Measurements from ENCODE around the gene HCRTR1. TPM values are rescaled to one million over a fixed set of nuclear protein-coding genes. Genes with fewer than 3 reads are reported as not detected.

The HCRTR1 gene
- polyA plus RNA-seq, 1 of the 3 experiments (the other 2 are of a cell fraction): 0.03 TPM

DNA sequence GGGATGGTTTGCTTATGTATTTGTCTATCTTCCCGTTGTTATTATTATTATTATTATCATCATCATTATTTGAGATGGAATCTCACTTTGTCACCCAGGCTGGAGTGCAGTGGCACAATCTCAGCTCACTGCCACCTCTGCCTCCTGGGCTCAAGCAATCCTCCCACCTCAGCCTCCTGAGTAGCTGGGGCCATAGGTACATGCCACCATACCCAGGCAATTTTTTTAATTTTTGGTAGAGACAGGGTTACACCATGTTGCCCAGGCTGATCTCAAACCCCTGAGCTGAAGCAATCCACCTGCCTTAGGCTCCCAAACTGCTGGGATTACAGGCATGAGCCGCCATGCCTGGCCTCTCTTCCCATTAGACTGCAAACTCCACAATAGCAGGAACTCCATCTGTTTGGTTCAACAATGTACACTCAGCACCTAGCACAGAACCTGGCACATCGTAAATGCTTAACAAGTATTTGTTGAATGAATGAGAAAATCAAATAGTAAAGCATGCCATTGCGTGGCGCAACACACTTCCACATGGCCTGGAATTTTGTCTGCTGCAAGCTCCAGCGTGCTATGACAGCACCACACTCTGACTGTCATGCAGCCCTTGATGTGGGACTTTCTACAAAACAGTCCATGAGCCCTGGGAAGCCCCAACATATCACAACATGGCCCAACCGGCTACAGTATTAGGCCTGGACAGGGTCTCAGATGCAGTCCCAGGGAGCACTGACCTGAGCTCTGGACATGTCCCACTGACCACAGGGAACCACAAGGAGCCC, 45.0 kb upstream of the HCRTR1 start (continued):
- TF ChIP-seq, protein P1, sequence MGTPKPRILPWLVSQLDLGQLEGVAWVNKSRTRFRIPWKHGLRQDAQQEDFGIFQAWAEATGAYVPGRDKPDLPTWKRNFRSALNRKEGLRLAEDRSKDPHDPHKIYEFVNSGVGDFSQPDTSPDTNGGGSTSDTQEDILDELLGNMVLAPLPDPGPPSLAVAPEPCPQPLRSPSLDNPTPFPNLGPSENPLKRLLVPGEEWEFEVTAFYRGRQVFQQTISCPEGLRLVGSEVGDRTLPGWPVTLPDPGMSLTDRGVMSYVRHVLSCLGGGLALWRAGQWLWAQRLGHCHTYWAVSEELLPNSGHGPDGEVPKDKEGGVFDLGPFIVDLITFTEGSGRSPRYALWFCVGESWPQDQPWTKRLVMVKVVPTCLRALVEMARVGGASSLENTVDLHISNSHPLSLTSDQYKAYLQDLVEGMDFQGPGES (IDR thresholded peaks at IDR 0.05; ENCODE audit: low read depth, low read length): no peak
- TF ChIP-seq NRF1 (IDR thresholded peaks at IDR 0.05; ENCODE audit: low read depth, low read length): no peak
- TF ChIP-seq, protein P2, sequence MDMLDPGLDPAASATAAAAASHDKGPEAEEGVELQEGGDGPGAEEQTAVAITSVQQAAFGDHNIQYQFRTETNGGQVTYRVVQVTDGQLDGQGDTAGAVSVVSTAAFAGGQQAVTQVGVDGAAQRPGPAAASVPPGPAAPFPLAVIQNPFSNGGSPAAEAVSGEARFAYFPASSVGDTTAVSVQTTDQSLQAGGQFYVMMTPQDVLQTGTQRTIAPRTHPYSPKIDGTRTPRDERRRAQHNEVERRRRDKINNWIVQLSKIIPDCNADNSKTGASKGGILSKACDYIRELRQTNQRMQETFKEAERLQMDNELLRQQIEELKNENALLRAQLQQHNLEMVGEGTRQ (IDR thresholded peaks at IDR 0.05; ENCODE audit: borderline replicate concordance, low read depth, low read length): no peak
- no peak for TF ChIP-seq SIN3A (IDR thresholded peaks at IDR 0.05; ENCODE audit: borderline replicate concordance, low read depth, low read length)
- no peak for TF ChIP-seq RCOR1 (IDR thresholded peaks at IDR 0.05; ENCODE audit: low read length)
- TF ChIP-seq MXI1 (IDR thresholded peaks at IDR 0.05; ENCODE audit: low read depth, low read length): no peak
- TF ChIP-seq RAD21 (IDR thresholded peaks at IDR 0.05; ENCODE audit: low read length): no peak

DNA sequence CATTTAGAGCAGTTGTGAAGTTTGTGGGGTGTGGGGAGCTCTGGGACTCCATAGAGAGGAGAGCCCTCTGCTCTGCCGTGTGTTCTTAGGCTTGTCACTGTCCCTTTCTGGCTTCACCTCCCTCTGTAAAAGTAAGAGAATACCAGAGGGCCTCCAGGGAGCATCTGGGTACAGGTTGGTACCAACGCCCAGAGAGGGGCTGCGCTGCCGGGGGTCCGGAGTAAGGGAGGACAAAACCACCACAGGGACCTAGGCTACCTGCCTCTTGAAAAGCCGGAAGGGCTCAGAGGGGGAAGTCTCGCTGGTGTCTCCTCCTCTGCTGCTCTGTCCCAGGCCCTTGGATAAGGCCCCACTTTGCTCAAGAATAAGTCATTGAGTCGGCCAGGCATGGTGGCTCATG, 44.2 kb upstream of the HCRTR1 start:
- Histone ChIP-seq H3K4me3 (ENCODE audit: low read depth in 2 of 2, low read length in 1 of 2) (no peak overlapping the region), H3K79me2 (ENCODE audit: insufficient read depth) (no peaks in the 10 kb centered on the region), H3K4me1 (ENCODE audit: control insufficient read depth in 1 of 2, insufficient read depth in 2 of 2, low read depth in 1 of 2, low read length in 1 of 2) (peaks cover 17% of the 10 kb centered on the region in 2 experiments; a peak in 3 of 4 replicates), H3K9me2 (no peaks in the 10 kb centered on the region), H3K36me3 (replicated peaks in 1 of 2; ENCODE audit: control insufficient read depth in 1 of 2, insufficient read depth in 2 of 2, low read length in 1 of 2) (no peaks in the 10 kb centered on the region), H3K27me3 (ENCODE audit: insufficient read depth) (no peaks in the 10 kb centered on the region), H3K9ac (no peak overlapping the region), H4K20me1 (ENCODE audit: insufficient read depth) (no peaks in the 10 kb centered on the region), H3K4me2 (peak overlapping the region; percentile 47; the same call in 1 of the 2 replicates), H2AFZ (ENCODE audit: low read depth) (no peak overlapping the region), H3K9me3 (no peaks in the 10 kb centered on the region), H3F3A (replicated peaks; ENCODE audit: insufficient read depth) (peaks cover 8% of the 10 kb centered on the region), H3K27ac (ENCODE audit: low read depth in 2 of 2, low read length in 1 of 2) (peak overlapping the region in 1 of 2 experiments; percentile 63; a peak in 1 of 4 replicates)
- ChIA-PET POLR2A (no interaction called here), CTCF (interaction anchor here (0.9 to 1.6 kb wide), 6 partner anchors 9 to 392 kb away, joined by 3 to 4 read pairs (median 4); no protein-coding TSS in a partner anchor)
- DNase-seq: no peak
- 83% methylated on average over 7 of the region's 8 CpGs for WGBS (ENCODE audit: low lambda C conversion rate)
- no peak for TF ChIP-seq TCF12 (IDR thresholded peaks at IDR 0.05)
- TF ChIP-seq RCOR1 (IDR thresholded peaks at IDR 0.05; ENCODE audit: low read length): no peak
- TF ChIP-seq ELF1 (IDR thresholded peaks at IDR 0.05): no peak
- TF ChIP-seq SIN3A (IDR thresholded peaks at IDR 0.05; ENCODE audit: borderline replicate concordance, low read depth, low read length): no peak
- TF ChIP-seq FOXJ3 (CRISPR knock-in tag; IDR thresholded peaks at IDR 0.05): no peak
- no peak for TF ChIP-seq GATA2 (CRISPR knock-in tag; IDR thresholded peaks at IDR 0.05)
- TF ChIP-seq, protein P3, sequence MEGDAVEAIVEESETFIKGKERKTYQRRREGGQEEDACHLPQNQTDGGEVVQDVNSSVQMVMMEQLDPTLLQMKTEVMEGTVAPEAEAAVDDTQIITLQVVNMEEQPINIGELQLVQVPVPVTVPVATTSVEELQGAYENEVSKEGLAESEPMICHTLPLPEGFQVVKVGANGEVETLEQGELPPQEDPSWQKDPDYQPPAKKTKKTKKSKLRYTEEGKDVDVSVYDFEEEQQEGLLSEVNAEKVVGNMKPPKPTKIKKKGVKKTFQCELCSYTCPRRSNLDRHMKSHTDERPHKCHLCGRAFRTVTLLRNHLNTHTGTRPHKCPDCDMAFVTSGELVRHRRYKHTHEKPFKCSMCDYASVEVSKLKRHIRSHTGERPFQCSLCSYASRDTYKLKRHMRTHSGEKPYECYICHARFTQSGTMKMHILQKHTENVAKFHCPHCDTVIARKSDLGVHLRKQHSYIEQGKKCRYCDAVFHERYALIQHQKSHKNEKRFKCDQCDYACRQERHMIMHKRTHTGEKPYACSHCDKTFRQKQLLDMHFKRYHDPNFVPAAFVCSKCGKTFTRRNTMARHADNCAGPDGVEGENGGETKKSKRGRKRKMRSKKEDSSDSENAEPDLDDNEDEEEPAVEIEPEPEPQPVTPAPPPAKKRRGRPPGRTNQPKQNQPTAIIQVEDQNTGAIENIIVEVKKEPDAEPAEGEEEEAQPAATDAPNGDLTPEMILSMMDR (IDR thresholded peaks at IDR 0.05): no peak
- TF ChIP-seq EZH2phosphoT487 (IDR thresholded peaks at IDR 0.05; ENCODE audit: borderline replicate concordance, low read depth): no peak
- TF ChIP-seq NRF1 (IDR thresholded peaks at IDR 0.05; ENCODE audit: low read depth, low read length): no peak
- TF ChIP-seq POLR2AphosphoS5 (IDR thresholded peaks at IDR 0.05; ENCODE audit: low read depth, low read length): no peak
- no peak for TF ChIP-seq YY1 (IDR thresholded peaks at IDR 0.05; ENCODE audit: low read depth)
- no peak for TF ChIP-seq RXRA (IDR thresholded peaks at IDR 0.05; ENCODE audit: borderline replicate concordance, low read depth)
- TF ChIP-seq, protein P4, sequence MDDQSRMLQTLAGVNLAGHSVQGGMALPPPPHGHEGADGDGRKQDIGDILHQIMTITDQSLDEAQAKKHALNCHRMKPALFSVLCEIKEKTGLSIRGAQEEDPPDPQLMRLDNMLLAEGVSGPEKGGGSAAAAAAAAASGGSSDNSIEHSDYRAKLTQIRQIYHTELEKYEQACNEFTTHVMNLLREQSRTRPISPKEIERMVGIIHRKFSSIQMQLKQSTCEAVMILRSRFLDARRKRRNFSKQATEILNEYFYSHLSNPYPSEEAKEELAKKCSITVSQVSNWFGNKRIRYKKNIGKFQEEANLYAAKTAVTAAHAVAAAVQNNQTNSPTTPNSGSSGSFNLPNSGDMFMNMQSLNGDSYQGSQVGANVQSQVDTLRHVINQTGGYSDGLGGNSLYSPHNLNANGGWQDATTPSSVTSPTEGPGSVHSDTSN (IDR thresholded peaks at IDR 0.05): no peak
- no peak for TF ChIP-seq JUND (IDR thresholded peaks at IDR 0.05)
- no peak for TF ChIP-seq TEAD4 (IDR thresholded peaks at IDR 0.05; ENCODE audit: borderline replicate concordance, insufficient read depth)
